Progenitor cell of endocrine pancreas (in vitro differentiated cells): Measurements from ENCODE around the gene KCNQ1. TPM values are rescaled to one million over a fixed set of nuclear protein-coding genes. Genes with fewer than 3 reads are reported as not detected.

ENCODE experiments used
- DNase-seq: peaks from one replicate; pipeline ENCODE4 v3.0.0; 2021; ENCODE audit warnings: low spot score; ENCODE audit not compliant: unreplicated experiment
- H3K27ac Mint-ChIP-seq: 2 replicates; pipeline ENCODE4 v1.8.0; 2021; ENCODE audit warnings: mild to moderate bottlenecking, moderate library complexity, mixed read lengths
- H3K27me3 Mint-ChIP-seq: 2 replicates; pipeline ENCODE4 v1.8.0; 2021; ENCODE audit warnings: mixed read lengths
- H3K36me3 Mint-ChIP-seq: 2 replicates; pipeline ENCODE4 v1.8.0; 2022; ENCODE audit warnings: mixed read lengths; ENCODE audit not compliant: insufficient read depth
- H3K4me1 Mint-ChIP-seq: 2 replicates; pipeline ENCODE4 v1.8.0; 2021; ENCODE audit warnings: low read depth, mixed read lengths
- H3K4me3 Mint-ChIP-seq: 2 replicates; pipeline ENCODE4 v1.8.0; 2021; ENCODE audit warnings: low read depth, mild to moderate bottlenecking, moderate library complexity, mixed read lengths
- H3K9me3 Mint-ChIP-seq: 2 replicates; pipeline ENCODE4 v1.8.0; 2021; ENCODE audit warnings: low read depth, mixed read lengths
- total RNA-seq: library from RNA; stranded (reverse); gene quantifications from 2 replicates; pipeline ENCODE4 v1.2.1, GENCODE V29; 2021
- TF ChIP-seq, protein P1 (sequence below): fragments of 200-600 bp; sonication (generic); IDR thresholded peaks from one replicate; pipeline ENCODE4 v1.5.0; 2021; ENCODE audit warnings: antibody characterized with exemption, mild to moderate bottlenecking; ENCODE audit not compliant: unreplicated experiment

The KCNQ1 gene
- total RNA-seq, 1 donor from 2014 or later: 3.3 TPM

DNA sequence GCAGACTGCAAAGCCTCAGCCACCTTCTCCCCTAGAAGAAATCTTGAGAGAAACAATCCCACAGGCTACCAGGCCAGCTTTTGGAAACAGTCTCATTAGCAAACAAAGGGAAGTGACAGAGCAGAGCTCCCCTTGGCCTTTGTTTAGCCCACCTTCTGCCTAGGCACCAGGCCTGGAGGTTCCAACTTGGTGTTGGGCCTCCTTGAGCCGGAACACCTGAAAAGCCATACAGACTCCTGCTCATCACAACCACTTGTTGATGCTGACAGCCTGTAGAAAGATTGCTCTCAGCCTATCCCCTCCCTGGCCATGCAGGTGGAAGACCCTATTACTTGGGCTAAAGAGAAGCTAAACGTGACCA is 228.4 kb downstream of the KCNQ1 start:
- DNase-seq: no peak
- TF ChIP-seq, protein P1, sequence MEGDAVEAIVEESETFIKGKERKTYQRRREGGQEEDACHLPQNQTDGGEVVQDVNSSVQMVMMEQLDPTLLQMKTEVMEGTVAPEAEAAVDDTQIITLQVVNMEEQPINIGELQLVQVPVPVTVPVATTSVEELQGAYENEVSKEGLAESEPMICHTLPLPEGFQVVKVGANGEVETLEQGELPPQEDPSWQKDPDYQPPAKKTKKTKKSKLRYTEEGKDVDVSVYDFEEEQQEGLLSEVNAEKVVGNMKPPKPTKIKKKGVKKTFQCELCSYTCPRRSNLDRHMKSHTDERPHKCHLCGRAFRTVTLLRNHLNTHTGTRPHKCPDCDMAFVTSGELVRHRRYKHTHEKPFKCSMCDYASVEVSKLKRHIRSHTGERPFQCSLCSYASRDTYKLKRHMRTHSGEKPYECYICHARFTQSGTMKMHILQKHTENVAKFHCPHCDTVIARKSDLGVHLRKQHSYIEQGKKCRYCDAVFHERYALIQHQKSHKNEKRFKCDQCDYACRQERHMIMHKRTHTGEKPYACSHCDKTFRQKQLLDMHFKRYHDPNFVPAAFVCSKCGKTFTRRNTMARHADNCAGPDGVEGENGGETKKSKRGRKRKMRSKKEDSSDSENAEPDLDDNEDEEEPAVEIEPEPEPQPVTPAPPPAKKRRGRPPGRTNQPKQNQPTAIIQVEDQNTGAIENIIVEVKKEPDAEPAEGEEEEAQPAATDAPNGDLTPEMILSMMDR: no peak
- Mint-ChIP-seq H3K4me3 (no peak overlapping the region), H3K27ac (no peak overlapping the region), H3K27me3 (no peaks in the 10 kb centered on the region), H3K4me1 (peaks cover 52% of the 10 kb centered on the region), H3K9me3 (no peaks in the 10 kb centered on the region), H3K36me3 (peaks cover 10% of the 10 kb centered on the region)

DNA sequence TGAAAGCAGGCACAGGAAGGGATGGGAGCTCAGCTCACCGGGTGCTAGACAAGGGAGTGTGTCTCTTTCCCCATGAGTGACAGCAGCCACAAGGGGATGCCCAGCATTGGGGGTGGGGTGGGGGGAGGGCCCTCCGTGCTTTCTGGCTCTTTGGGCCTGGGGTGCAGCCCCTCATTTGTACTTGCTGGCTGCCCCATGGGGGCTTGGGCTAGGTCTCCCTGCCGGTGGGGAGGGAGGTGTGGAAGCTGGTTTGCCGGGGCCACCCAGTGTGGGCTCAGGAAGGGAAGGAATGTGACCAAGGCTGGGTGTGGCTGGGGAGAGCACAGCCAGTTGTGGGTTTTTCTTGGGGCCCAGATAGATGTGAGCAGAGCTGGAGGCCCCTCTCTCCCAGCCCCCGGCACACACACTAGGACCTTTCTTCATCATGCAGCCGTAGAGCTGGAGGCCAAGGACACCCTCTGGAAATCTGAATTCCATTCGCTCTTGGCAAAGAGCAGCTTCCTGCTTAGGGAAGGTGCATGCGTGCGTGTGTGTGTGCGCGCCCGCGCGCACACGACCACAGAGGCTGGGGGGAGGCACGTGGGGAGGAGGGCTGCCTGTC is 229.2 kb downstream of the KCNQ1 start:
- TF ChIP-seq, protein P1: no peak
- H3K9me3 Mint-ChIP-seq: no peaks in the 10 kb centered on the region
- peaks cover 7% of the 10 kb centered on the region for H3K36me3 Mint-ChIP-seq
- H3K27ac Mint-ChIP-seq: peak overlapping the region; percentile 56
- H3K4me3 Mint-ChIP-seq: no peak overlapping the region
- H3K4me1 Mint-ChIP-seq: peaks cover 48% of the 10 kb centered on the region
- DNase-seq: no peak
- no peaks in the 10 kb centered on the region for H3K27me3 Mint-ChIP-seq

- Mint-ChIP-seq H3K27me3 (no peaks in the 10 kb centered on the region), H3K4me3 (no peak overlapping the region), H3K27ac (peak overlapping the region; percentile 91), H3K36me3 (peaks cover 4% of the 10 kb centered on the region), H3K9me3 (no peaks in the 10 kb centered on the region), H3K4me1 (peaks cover 42% of the 10 kb centered on the region)
- TF ChIP-seq, protein P1: no peak
- DNase-seq: no peak
Observed at GRCh38 chr11:2674658-2675131, 229.9 kb downstream of the KCNQ1 start.

DNA sequence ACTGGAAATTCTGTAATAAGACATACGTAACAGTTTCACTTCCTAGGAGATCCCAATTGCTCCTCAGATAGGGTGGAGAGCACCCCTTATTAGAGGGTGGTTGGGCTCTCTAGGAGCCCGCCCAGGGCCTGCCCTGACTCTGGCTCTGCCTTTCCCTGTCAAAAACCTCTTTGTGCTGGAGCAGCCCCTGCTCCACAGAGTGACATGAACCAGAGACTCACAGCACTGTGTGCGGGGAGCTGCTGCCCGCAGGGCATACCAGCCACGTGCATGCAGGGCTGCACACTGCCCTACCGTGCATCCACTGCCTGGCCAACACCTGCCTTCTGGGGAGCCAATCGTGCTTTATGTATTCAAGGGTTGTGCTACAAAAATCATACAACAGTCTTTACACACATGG is 230.7 kb downstream of the KCNQ1 start:
- DNase-seq: no peak
- H3K27ac Mint-ChIP-seq: peak overlapping the region; percentile 23
- H3K27me3 Mint-ChIP-seq: no peaks in the 10 kb centered on the region
- no peak overlapping the region for H3K4me3 Mint-ChIP-seq
- no peaks in the 10 kb centered on the region for H3K9me3 Mint-ChIP-seq
- TF ChIP-seq, protein P1: no peak
- no peaks in the 10 kb centered on the region for H3K36me3 Mint-ChIP-seq
- H3K4me1 Mint-ChIP-seq: peaks cover 35% of the 10 kb centered on the region

DNA sequence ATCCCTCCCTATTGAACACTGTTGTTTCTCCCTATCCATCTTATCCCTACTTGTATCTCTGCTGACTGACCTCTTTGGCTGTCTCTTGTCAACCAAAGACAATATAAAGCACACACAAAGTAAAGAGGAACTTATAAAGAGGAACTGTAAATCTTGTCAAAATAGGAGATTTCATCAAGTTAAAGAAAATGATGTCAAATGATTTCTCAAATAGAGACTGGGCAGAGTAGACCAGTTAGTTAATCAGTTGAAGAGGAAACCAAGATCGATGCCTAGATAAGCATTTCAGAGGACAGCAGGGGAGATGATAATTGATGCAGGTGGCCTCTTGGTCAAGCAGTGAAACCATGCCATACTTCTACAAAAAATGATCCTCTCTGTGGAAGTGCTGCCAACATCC is 232.3 kb downstream of the KCNQ1 start:
- Mint-ChIP-seq H3K27me3 (no peaks in the 10 kb centered on the region), H3K36me3 (no peaks in the 10 kb centered on the region), H3K27ac (no peak overlapping the region), H3K9me3 (no peaks in the 10 kb centered on the region), H3K4me3 (no peak overlapping the region), H3K4me1 (peaks cover 42% of the 10 kb centered on the region)
- DNase-seq: no peak
- TF ChIP-seq, protein P1: no peak
